ENCODE results near the gene ROR2.

The ROR2 gene

GRCh38 chr9:91734371-91734981 lies 215.6 kb downstream of the ROR2 start:
- no peak for TF ChIP-seq SIN3A (IDR thresholded peaks at IDR 0.05; ENCODE audit: borderline replicate concordance, insufficient read depth, low read length)
- TF ChIP-seq TAF1 (IDR thresholded peaks at IDR 0.05; ENCODE audit: borderline replicate concordance, insufficient read depth, low read length), result no peak
- TF ChIP-seq, protein P1, sequence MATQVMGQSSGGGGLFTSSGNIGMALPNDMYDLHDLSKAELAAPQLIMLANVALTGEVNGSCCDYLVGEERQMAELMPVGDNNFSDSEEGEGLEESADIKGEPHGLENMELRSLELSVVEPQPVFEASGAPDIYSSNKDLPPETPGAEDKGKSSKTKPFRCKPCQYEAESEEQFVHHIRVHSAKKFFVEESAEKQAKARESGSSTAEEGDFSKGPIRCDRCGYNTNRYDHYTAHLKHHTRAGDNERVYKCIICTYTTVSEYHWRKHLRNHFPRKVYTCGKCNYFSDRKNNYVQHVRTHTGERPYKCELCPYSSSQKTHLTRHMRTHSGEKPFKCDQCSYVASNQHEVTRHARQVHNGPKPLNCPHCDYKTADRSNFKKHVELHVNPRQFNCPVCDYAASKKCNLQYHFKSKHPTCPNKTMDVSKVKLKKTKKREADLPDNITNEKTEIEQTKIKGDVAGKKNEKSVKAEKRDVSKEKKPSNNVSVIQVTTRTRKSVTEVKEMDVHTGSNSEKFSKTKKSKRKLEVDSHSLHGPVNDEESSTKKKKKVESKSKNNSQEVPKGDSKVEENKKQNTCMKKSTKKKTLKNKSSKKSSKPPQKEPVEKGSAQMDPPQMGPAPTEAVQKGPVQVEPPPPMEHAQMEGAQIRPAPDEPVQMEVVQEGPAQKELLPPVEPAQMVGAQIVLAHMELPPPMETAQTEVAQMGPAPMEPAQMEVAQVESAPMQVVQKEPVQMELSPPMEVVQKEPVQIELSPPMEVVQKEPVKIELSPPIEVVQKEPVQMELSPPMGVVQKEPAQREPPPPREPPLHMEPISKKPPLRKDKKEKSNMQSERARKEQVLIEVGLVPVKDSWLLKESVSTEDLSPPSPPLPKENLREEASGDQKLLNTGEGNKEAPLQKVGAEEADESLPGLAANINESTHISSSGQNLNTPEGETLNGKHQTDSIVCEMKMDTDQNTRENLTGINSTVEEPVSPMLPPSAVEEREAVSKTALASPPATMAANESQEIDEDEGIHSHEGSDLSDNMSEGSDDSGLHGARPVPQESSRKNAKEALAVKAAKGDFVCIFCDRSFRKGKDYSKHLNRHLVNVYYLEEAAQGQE (IDR thresholded peaks at IDR 0.05; ENCODE audit: insufficient read depth in 1 of 2, low read depth in 2 of 2, low read length in 2 of 2), result no peak
- no peak for TF ChIP-seq FOXP2 (optimal IDR thresholded peaks at IDR 0.05; ENCODE audit: borderline replicate concordance, extremely low read depth, extremely low read length, insufficient read depth)
- no peak for TF ChIP-seq POLR2AphosphoS5 (IDR thresholded peaks at IDR 0.05; ENCODE audit: low read depth, low read length)

GRCh38 chr9:91733006-91733624 lies 216.9 kb downstream of the ROR2 start:
- TF ChIP-seq POLR2AphosphoS5 (IDR thresholded peaks at IDR 0.05; ENCODE audit: low read depth, low read length) (no peak), SIN3A (IDR thresholded peaks at IDR 0.05; ENCODE audit: borderline replicate concordance, insufficient read depth, low read length) (no peak), FOXP2 (optimal IDR thresholded peaks at IDR 0.05; ENCODE audit: borderline replicate concordance, extremely low read depth, extremely low read length, insufficient read depth) (no peak), TAF1 (IDR thresholded peaks at IDR 0.05; ENCODE audit: borderline replicate concordance, insufficient read depth, low read length) (no peak)
- TF ChIP-seq, protein P1 (IDR thresholded peaks at IDR 0.05; ENCODE audit: insufficient read depth in 1 of 2, low read depth in 2 of 2, low read length in 2 of 2), result no peak

- TF ChIP-seq SIN3A (IDR thresholded peaks at IDR 0.05; ENCODE audit: borderline replicate concordance, insufficient read depth, low read length) (no peak), FOXP2 (optimal IDR thresholded peaks at IDR 0.05; ENCODE audit: borderline replicate concordance, extremely low read depth, extremely low read length, insufficient read depth) (no peak), POLR2AphosphoS5 (IDR thresholded peaks at IDR 0.05; ENCODE audit: low read depth, low read length) (no peak), TAF1 (IDR thresholded peaks at IDR 0.05; ENCODE audit: borderline replicate concordance, insufficient read depth, low read length) (no peak)
- TF ChIP-seq, protein P1 (IDR thresholded peaks at IDR 0.05; ENCODE audit: insufficient read depth in 1 of 2, low read depth in 2 of 2, low read length in 2 of 2), result no peak
These were observed 217.6 kb downstream of the ROR2 start for GRCh38 chr9:91732187-91733005.

- TF ChIP-seq FOXP2 (optimal IDR thresholded peaks at IDR 0.05; ENCODE audit: borderline replicate concordance, extremely low read depth, extremely low read length, insufficient read depth) (no peak), POLR2AphosphoS5 (IDR thresholded peaks at IDR 0.05; ENCODE audit: low read depth, low read length) (no peak), TAF1 (IDR thresholded peaks at IDR 0.05; ENCODE audit: borderline replicate concordance, insufficient read depth, low read length) (no peak), SIN3A (IDR thresholded peaks at IDR 0.05; ENCODE audit: borderline replicate concordance, insufficient read depth, low read length) (no peak)
- TF ChIP-seq, protein P1 (IDR thresholded peaks at IDR 0.05; ENCODE audit: insufficient read depth in 1 of 2, low read depth in 2 of 2, low read length in 2 of 2), result no peak
These were observed 219.2 kb downstream of the ROR2 start for GRCh38 chr9:91730806-91731205.
